Measurements from ENCODE around the gene S100Z.

S100Z gene

DNA sequence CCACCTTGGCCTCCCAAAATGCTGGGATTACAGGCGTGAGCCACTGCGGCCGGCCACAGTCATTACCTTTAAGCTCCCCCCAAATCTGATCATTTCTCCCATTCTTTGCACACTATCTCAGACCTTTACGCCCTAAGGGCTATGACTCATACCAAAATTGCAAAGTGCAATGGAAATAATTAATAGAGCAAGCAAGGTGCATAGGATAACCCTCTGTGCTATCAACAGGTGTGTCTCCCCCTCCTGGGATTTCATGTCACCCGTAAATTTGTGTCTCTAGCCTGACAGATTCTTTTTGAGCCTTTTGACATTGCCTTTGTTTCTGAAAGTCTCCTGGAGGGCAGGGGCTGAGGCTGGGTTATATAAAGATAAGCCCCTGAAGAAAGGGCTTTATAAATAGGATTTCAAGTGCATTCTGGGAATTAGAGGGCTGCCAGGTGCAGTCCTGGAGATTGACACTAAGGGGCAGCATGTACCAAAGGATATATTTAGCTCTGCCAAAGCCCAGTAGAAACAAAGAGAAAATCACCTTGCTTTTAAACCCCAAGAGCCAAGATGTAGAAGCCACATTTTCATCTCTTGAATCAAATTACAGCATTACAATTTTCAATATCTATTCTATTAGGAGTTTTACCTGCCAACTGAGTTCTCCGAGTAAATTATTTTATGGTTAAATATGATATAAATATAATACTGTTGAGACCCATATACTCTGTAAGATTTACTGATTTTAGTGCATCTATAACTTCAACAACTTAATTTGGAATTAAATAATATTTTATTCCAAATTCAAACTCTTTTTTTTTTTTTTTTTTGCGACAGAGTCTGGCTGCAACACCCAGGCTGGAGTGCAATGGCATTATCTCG, 18.2 kb downstream of the S100Z start (continued):
- TF ChIP-seq ZNF214 (tag by site-specific recombination; IDR thresholded peaks at IDR 0.05; ENCODE audit: borderline replicate concordance) = no peak
- TF ChIP-seq SCRT2 (tag by site-specific recombination; IDR thresholded peaks at IDR 0.05) = peak; percentile 100
- TF ChIP-seq, protein P1, sequence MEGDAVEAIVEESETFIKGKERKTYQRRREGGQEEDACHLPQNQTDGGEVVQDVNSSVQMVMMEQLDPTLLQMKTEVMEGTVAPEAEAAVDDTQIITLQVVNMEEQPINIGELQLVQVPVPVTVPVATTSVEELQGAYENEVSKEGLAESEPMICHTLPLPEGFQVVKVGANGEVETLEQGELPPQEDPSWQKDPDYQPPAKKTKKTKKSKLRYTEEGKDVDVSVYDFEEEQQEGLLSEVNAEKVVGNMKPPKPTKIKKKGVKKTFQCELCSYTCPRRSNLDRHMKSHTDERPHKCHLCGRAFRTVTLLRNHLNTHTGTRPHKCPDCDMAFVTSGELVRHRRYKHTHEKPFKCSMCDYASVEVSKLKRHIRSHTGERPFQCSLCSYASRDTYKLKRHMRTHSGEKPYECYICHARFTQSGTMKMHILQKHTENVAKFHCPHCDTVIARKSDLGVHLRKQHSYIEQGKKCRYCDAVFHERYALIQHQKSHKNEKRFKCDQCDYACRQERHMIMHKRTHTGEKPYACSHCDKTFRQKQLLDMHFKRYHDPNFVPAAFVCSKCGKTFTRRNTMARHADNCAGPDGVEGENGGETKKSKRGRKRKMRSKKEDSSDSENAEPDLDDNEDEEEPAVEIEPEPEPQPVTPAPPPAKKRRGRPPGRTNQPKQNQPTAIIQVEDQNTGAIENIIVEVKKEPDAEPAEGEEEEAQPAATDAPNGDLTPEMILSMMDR (tag by site-specific recombination; IDR thresholded peaks at IDR 0.05) = peak; percentile 49
- no peak for TF ChIP-seq ZNF785 (tag by site-specific recombination; IDR thresholded peaks at IDR 0.05)
- peak; percentile 89 for TF ChIP-seq ZNF654 (tag by site-specific recombination; IDR thresholded peaks at IDR 0.05; ENCODE audit: low read depth)
- TF ChIP-seq ZNF660 (tag by site-specific recombination; IDR thresholded peaks at IDR 0.05) = peak; percentile 69; the same call in 1 of the 2 replicates
- peak; percentile 58; the same call in 1 of the 2 replicates for TF ChIP-seq ZNF76 (tag by site-specific recombination; IDR thresholded peaks at IDR 0.05; ENCODE audit: borderline replicate concordance, low read depth)
- no peak for TF ChIP-seq ZNF530 (tag by site-specific recombination; IDR thresholded peaks at IDR 0.05; ENCODE audit: low read depth)

DNA sequence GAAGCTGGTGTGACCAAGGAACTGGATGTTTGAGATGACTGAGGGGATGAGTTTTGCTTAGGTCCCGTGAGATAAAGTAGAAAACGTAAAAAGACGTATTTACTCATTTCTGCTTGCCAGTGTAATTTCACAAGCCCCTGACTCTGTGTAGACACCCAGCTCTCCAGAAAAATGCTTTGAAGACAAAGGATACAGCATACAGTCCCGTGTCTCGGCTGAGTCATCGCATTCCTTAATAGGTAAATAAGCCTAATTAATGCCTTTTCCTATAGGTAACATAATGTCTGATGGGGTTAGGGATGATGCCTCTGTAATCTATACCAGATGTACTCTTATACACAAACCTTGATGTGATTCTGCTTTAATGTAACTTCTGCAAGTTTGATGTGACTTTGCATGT, 20.2 kb downstream of the S100Z start:
- peak; percentile 37; the same call in 1 of the 2 replicates for TF ChIP-seq ZBTB20 (tag by site-specific recombination; IDR thresholded peaks at IDR 0.05)
- TF ChIP-seq, protein P2, sequence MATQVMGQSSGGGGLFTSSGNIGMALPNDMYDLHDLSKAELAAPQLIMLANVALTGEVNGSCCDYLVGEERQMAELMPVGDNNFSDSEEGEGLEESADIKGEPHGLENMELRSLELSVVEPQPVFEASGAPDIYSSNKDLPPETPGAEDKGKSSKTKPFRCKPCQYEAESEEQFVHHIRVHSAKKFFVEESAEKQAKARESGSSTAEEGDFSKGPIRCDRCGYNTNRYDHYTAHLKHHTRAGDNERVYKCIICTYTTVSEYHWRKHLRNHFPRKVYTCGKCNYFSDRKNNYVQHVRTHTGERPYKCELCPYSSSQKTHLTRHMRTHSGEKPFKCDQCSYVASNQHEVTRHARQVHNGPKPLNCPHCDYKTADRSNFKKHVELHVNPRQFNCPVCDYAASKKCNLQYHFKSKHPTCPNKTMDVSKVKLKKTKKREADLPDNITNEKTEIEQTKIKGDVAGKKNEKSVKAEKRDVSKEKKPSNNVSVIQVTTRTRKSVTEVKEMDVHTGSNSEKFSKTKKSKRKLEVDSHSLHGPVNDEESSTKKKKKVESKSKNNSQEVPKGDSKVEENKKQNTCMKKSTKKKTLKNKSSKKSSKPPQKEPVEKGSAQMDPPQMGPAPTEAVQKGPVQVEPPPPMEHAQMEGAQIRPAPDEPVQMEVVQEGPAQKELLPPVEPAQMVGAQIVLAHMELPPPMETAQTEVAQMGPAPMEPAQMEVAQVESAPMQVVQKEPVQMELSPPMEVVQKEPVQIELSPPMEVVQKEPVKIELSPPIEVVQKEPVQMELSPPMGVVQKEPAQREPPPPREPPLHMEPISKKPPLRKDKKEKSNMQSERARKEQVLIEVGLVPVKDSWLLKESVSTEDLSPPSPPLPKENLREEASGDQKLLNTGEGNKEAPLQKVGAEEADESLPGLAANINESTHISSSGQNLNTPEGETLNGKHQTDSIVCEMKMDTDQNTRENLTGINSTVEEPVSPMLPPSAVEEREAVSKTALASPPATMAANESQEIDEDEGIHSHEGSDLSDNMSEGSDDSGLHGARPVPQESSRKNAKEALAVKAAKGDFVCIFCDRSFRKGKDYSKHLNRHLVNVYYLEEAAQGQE (tag by site-specific recombination; IDR thresholded peaks at IDR 0.05) = no peak
- Histone ChIP-seq H3K36me3 (ENCODE audit: control insufficient read depth in 2 of 2, insufficient read depth in 1 of 2, low read length in 2 of 2) (no peaks in the 10 kb centered on the region), H3K9me3 (ENCODE audit: control insufficient read depth, insufficient read depth, low read depth, low read length) (no peaks in the 10 kb centered on the region), H3K4me1 (ENCODE audit: control insufficient read depth, insufficient read depth, low read length) (no peaks in the 10 kb centered on the region; the same call in 1 of the 2 replicates), H3K4me3 (ENCODE audit: low read depth, low read length) (no peak overlapping the region), H3K27ac (ENCODE audit: extremely low read depth, low read depth, low read length) (no peak overlapping the region)
- ChIA-PET CTCF (interaction anchor here (0.7 to 6.0 kb wide), 6 partner anchors 21 to 567 kb away, joined by 3 to 61 read pairs (median 3); partner anchors contain the start of gene CRHBP), POLR2A (interaction anchor here (0.7 kb wide), 1 partner anchor 51 kb away, joined by 3 read pairs; the partner anchor contains the start of gene F2RL1)

DNA sequence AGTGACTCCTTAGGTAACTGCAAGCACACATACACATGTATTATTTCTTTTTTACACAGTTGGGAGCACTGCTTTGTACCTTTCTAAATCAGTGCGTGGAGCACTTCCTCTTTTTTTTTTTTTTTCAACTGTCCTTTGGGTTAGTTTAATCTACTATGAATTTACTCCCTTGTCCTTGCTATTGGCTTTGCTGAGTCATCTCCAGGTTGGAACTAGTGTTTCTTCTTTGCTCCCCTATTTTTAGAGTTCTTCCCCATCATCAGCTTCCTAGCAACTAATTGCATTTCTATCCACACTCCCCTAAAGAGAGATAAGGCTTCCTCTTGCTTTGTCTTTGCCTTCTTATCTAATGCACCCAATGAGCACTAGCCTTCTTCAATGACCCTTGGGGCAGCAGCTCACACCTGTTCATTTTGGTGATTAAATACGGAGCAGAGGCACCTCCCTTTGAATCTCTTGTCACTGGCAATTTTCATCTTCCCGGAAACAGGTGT, 24.3 kb downstream of the S100Z start:
- H3K36me3 ChIP-seq (ENCODE audit: control insufficient read depth in 2 of 2, insufficient read depth in 1 of 2, low read length in 2 of 2) = no peaks in the 10 kb centered on the region
- no peak overlapping the region for H3K27ac ChIP-seq (ENCODE audit: extremely low read depth, low read depth, low read length)
- no peaks in the 10 kb centered on the region for H3K9me3 ChIP-seq (ENCODE audit: control insufficient read depth, insufficient read depth, low read depth, low read length)
- H3K4me1 ChIP-seq (ENCODE audit: control insufficient read depth, insufficient read depth, low read length) = no peaks in the 10 kb centered on the region; the same call in 1 of the 2 replicates
- H3K4me3 ChIP-seq (ENCODE audit: low read depth, low read length) = no peak overlapping the region
- CTCF ChIA-PET = interaction anchor here (0.6 to 0.9 kb wide), 3 partner anchors 209 to 1354 kb away, joined by 4 to 5 read pairs (median 4); no protein-coding TSS in a partner anchor
- POLR2A ChIA-PET = no interaction called here
- TF ChIP-seq KLF8 (tag by site-specific recombination; IDR thresholded peaks at IDR 0.05) (no peak), ZNF558 (tag by site-specific recombination; IDR thresholded peaks at IDR 0.05) (no peak), ZNF658 (tag by site-specific recombination; IDR thresholded peaks at IDR 0.05) (no peak), ZNF585B (tag by site-specific recombination; IDR thresholded peaks at IDR 0.05) (no peak), ZNF121 (tag by site-specific recombination; IDR thresholded peaks at IDR 0.05) (no peak), ZNF10 (tag by site-specific recombination; IDR thresholded peaks at IDR 0.05) (no peak), ZNF416 (tag by site-specific recombination; IDR thresholded peaks at IDR 0.05) (no peak), ZNF629 (tag by site-specific recombination; IDR thresholded peaks at IDR 0.05) (no peak), ZFP37 (tag by site-specific recombination; IDR thresholded peaks at IDR 0.05) (no peak), ZNF132 (tag by site-specific recombination; IDR thresholded peaks at IDR 0.05; ENCODE audit: borderline replicate concordance) (no peak), ZNF423 (tag by site-specific recombination; IDR thresholded peaks at IDR 0.05) (no peak)
- TF ChIP-seq, protein P3, sequence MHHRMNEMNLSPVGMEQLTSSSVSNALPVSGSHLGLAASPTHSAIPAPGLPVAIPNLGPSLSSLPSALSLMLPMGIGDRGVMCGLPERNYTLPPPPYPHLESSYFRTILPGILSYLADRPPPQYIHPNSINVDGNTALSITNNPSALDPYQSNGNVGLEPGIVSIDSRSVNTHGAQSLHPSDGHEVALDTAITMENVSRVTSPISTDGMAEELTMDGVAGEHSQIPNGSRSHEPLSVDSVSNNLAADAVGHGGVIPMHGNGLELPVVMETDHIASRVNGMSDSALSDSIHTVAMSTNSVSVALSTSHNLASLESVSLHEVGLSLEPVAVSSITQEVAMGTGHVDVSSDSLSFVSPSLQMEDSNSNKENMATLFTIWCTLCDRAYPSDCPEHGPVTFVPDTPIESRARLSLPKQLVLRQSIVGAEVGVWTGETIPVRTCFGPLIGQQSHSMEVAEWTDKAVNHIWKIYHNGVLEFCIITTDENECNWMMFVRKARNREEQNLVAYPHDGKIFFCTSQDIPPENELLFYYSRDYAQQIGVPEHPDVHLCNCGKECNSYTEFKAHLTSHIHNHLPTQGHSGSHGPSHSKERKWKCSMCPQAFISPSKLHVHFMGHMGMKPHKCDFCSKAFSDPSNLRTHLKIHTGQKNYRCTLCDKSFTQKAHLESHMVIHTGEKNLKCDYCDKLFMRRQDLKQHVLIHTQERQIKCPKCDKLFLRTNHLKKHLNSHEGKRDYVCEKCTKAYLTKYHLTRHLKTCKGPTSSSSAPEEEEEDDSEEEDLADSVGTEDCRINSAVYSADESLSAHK (tag by site-specific recombination; IDR thresholded peaks at IDR 0.05) = no peak
- TF ChIP-seq, protein P4, sequence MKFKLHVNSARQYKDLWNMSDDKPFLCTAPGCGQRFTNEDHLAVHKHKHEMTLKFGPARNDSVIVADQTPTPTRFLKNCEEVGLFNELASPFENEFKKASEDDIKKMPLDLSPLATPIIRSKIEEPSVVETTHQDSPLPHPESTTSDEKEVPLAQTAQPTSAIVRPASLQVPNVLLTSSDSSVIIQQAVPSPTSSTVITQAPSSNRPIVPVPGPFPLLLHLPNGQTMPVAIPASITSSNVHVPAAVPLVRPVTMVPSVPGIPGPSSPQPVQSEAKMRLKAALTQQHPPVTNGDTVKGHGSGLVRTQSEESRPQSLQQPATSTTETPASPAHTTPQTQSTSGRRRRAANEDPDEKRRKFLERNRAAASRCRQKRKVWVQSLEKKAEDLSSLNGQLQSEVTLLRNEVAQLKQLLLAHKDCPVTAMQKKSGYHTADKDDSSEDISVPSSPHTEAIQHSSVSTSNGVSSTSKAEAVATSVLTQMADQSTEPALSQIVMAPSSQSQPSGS (tag by site-specific recombination; IDR thresholded peaks at IDR 0.05; ENCODE audit: low read depth) = no peak
